Measurements from ENCODE around the gene PTPRE.

Gene PTPRE

GRCh38 chr10:128003521-128003920, 96.6 kb downstream of the PTPRE start:
- DNase-seq: no peak

GRCh38 chr10:128005858-128006257, 99.0 kb downstream of the PTPRE start:
- DNase-seq: no peak

GRCh38 chr10:128007056-128007455, 100.2 kb downstream of the PTPRE start:
- DNase-seq: no peak

- DNase-seq: no peak
Measured at GRCh38 chr10:128007971-128008370, 101.1 kb downstream of the PTPRE start.

- DNase-seq: no peak
Measured at GRCh38 chr10:128008521-128009250, 101.8 kb downstream of the PTPRE start.

- no peak for DNase-seq
Measured at GRCh38 chr10:128009372-128010126, 102.6 kb downstream of the PTPRE start.

GRCh38 chr10:128011059-128011979, 104.4 kb downstream of the PTPRE start:
- no peak for DNase-seq

- no peak for DNase-seq
Measured at GRCh38 chr10:128013626-128014025, 106.7 kb downstream of the PTPRE start.

- no peak for DNase-seq
Measured at GRCh38 chr10:128014236-128014635, 107.3 kb downstream of the PTPRE start.

- no peak for DNase-seq
Measured at GRCh38 chr10:128016423-128017060, 109.6 kb downstream of the PTPRE start.

- no peak for DNase-seq
Measured at GRCh38 chr10:128017822-128018221, 110.9 kb downstream of the PTPRE start.

GRCh38 chr10:128018236-128018635, 111.3 kb downstream of the PTPRE start:
- no peak for DNase-seq

- no peak for DNase-seq
Measured at GRCh38 chr10:128018691-128019090, 111.8 kb downstream of the PTPRE start.

GRCh38 chr10:128022261-128023196, 115.6 kb downstream of the PTPRE start:
- no peak for DNase-seq

- no peak for DNase-seq
Measured at GRCh38 chr10:128024426-128024825, 117.5 kb downstream of the PTPRE start.

- no peak for DNase-seq
Measured at GRCh38 chr10:128025437-128025836, 118.5 kb downstream of the PTPRE start.

- no peak for DNase-seq
Measured at GRCh38 chr10:128025951-128026350, 119.0 kb downstream of the PTPRE start.

GRCh38 chr10:128026615-128027300, 119.9 kb downstream of the PTPRE start:
- DNase-seq: no peak

- DNase-seq: no peak
Measured at GRCh38 chr10:128027306-128027705, 120.4 kb downstream of the PTPRE start.

- no peak for DNase-seq
Measured at GRCh38 chr10:128027822-128028507, 121.1 kb downstream of the PTPRE start.
